ENCODE data around the gene NFATC2.

GRCh38 chr20:51569815-51570738 is 27.6 kb upstream of the NFATC2 start:
- no peak for TF ChIP-seq POLR2AphosphoS5 (IDR thresholded peaks at IDR 0.05; ENCODE audit: low read depth, low read length)
- TF ChIP-seq CTCF (IDR thresholded peaks at IDR 0.05 in 2 of 3, conservative IDR thresholded peaks at IDR 0.05 in 1 of 3; ENCODE audit: borderline replicate concordance in 1 of 3, insufficient read depth in 1 of 3, low read depth in 2 of 3, low read length in 2 of 3): no peak
- no peak for TF ChIP-seq MAX (IDR thresholded peaks at IDR 0.05)
- no peak for TF ChIP-seq POLR2A (IDR thresholded peaks at IDR 0.05; ENCODE audit: borderline replicate concordance, extremely low read depth, insufficient read depth, insufficient read length)
- TF ChIP-seq ZNF274 (IDR thresholded peaks at IDR 0.05; ENCODE audit: low read depth, low read length): no peak
- TF ChIP-seq CEBPB (IDR thresholded peaks at IDR 0.05; ENCODE audit: low read depth): no peak
- TF ChIP-seq EZH2 (IDR thresholded peaks at IDR 0.05): no peak
- no peak for TF ChIP-seq RAD21 (IDR thresholded peaks at IDR 0.05; ENCODE audit: low read depth)
- no peak for TF ChIP-seq REST (IDR thresholded peaks at IDR 0.05; ENCODE audit: low read depth)
- TF ChIP-seq EZH2phosphoT487 (IDR thresholded peaks at IDR 0.05; ENCODE audit: borderline replicate concordance): no peak
- no peak for TF ChIP-seq ATF3 (IDR thresholded peaks at IDR 0.05)
- TF ChIP-seq ZBTB33 (IDR thresholded peaks at IDR 0.05; ENCODE audit: extremely low read depth, insufficient replicate concordance, low read length): no peak

Data from HCT116 (cell line).